Progenitor cell of endocrine pancreas (in vitro differentiated cells): ENCODE data around the gene COL23A1. TPM values are rescaled to one million over a fixed set of nuclear protein-coding genes. Genes with fewer than 3 reads are reported as not detected.
"Not testable (repeated sequence)": the region's sequence is repeated elsewhere in the genome, so short reads cannot be mapped to it uniquely, and the experiment has no call there.

Source experiments
- DNase-seq: peaks from one replicate; pipeline ENCODE4 v3.0.0; 2021; ENCODE audit warnings: low spot score; ENCODE audit not compliant: unreplicated experiment
- H3K27ac Mint-ChIP-seq: 2 replicates; pipeline ENCODE4 v1.8.0; 2021; ENCODE audit warnings: mild to moderate bottlenecking, moderate library complexity, mixed read lengths
- H3K27me3 Mint-ChIP-seq: 2 replicates; pipeline ENCODE4 v1.8.0; 2021; ENCODE audit warnings: mixed read lengths
- H3K36me3 Mint-ChIP-seq: 2 replicates; pipeline ENCODE4 v1.8.0; 2022; ENCODE audit warnings: mixed read lengths; ENCODE audit not compliant: insufficient read depth
- H3K4me1 Mint-ChIP-seq: 2 replicates; pipeline ENCODE4 v1.8.0; 2021; ENCODE audit warnings: low read depth, mixed read lengths
- H3K4me3 Mint-ChIP-seq: 2 replicates; pipeline ENCODE4 v1.8.0; 2021; ENCODE audit warnings: low read depth, mild to moderate bottlenecking, moderate library complexity, mixed read lengths
- H3K9me3 Mint-ChIP-seq: 2 replicates; pipeline ENCODE4 v1.8.0; 2021; ENCODE audit warnings: low read depth, mixed read lengths
- CTCF ChIP-seq: fragments of 200-600 bp; sonication (generic); IDR thresholded peaks from one replicate; pipeline ENCODE4 v1.5.0; 2021; ENCODE audit warnings: antibody characterized with exemption, mild to moderate bottlenecking; ENCODE audit not compliant: unreplicated experiment
- total RNA-seq: library from RNA; stranded (reverse); gene quantifications from 2 replicates; pipeline ENCODE4 v1.2.1, GENCODE V29; 2021

The COL23A1 gene
- total RNA-seq, 1 donor from 2014 or later: 0.36 TPM

- DNase-seq: no peak
- Mint-ChIP-seq H3K36me3 (no peaks in the 10 kb centered on the region), H3K4me3 (no peak overlapping the region), H3K9me3 (no peaks in the 10 kb centered on the region), H3K4me1 (no peaks in the 10 kb centered on the region), H3K27ac (no peak overlapping the region), H3K27me3 (peaks cover 9% of the 10 kb centered on the region)
- no peak for TF ChIP-seq CTCF
Measured at GRCh38 chr5:178322736-178323540, 267.3 kb downstream of the COL23A1 start.

GRCh38 chr5:178320281-178320855 is 269.8 kb downstream of the COL23A1 start:
- peaks cover 8% of the 10 kb centered on the region for H3K27me3 Mint-ChIP-seq
- H3K9me3 Mint-ChIP-seq: no peaks in the 10 kb centered on the region
- no peak overlapping the region for H3K4me3 Mint-ChIP-seq
- H3K27ac Mint-ChIP-seq: no peak overlapping the region
- TF ChIP-seq CTCF: no peak
- H3K4me1 Mint-ChIP-seq: no peaks in the 10 kb centered on the region
- DNase-seq: no peak
- H3K36me3 Mint-ChIP-seq: no peaks in the 10 kb centered on the region

GRCh38 chr5:178319541-178320041 is 270.6 kb downstream of the COL23A1 start:
- DNase-seq: no peak
- Mint-ChIP-seq H3K4me1 (no peaks in the 10 kb centered on the region), H3K9me3 (no peaks in the 10 kb centered on the region), H3K27ac (no peak overlapping the region), H3K36me3 (no peaks in the 10 kb centered on the region), H3K4me3 (no peak overlapping the region), H3K27me3 (no peaks in the 10 kb centered on the region)
- no peak for TF ChIP-seq CTCF

GRCh38 chr5:178318893-178319292 is 271.3 kb downstream of the COL23A1 start:
- no peaks in the 10 kb centered on the region for H3K4me1 Mint-ChIP-seq
- H3K9me3 Mint-ChIP-seq: no peaks in the 10 kb centered on the region
- no peak overlapping the region for H3K27ac Mint-ChIP-seq
- no peak for TF ChIP-seq CTCF
- no peaks in the 10 kb centered on the region for H3K36me3 Mint-ChIP-seq
- H3K27me3 Mint-ChIP-seq: no peaks in the 10 kb centered on the region
- no peak for DNase-seq
- H3K4me3 Mint-ChIP-seq: no peak overlapping the region

- Mint-ChIP-seq H3K27me3 (peaks cover 3% of the 10 kb centered on the region), H3K27ac (no peak overlapping the region), H3K9me3 (no peaks in the 10 kb centered on the region), H3K36me3 (no peaks in the 10 kb centered on the region), H3K4me1 (no peaks in the 10 kb centered on the region), H3K4me3 (no peak overlapping the region)
- no peak for TF ChIP-seq CTCF
- DNase-seq: no peak
Measured at GRCh38 chr5:178318382-178318781, 271.8 kb downstream of the COL23A1 start.

- not testable (repeated sequence) for H3K27me3 Mint-ChIP-seq, H3K36me3 Mint-ChIP-seq, H3K4me1 Mint-ChIP-seq, DNase-seq, H3K4me3 Mint-ChIP-seq, H3K27ac Mint-ChIP-seq, H3K9me3 Mint-ChIP-seq
Measured at GRCh38 chr5:178317727-178318126, 272.5 kb downstream of the COL23A1 start.
